K562 (cell line): ENCODE results near the gene CHTOP.

ENCODE experiments used
- ARID1B ChIP-seq: fragments of 450-650 bp; IDR thresholded peaks from 2 replicates; pipeline ENCODE4 v1.6.1; 2016; ENCODE audit warnings: antibody characterized with exemption, mild to moderate bottlenecking, inconsistent platforms
- CEBPB ChIP-seq: fragments of 450-650 bp; IDR thresholded peaks from 2 replicates; pipeline ENCODE4 v1.6.1; 2016; ENCODE audit warnings: missing genetic modification characterization, missing compliant biosample characterization
- EP300 ChIP-seq: IDR thresholded peaks from 2 replicates; pipeline ENCODE4 v1.6.1; 2012; ENCODE audit warnings: low read length, improper control_type of control experiment
- GTF2A2 ChIP-seq: IDR thresholded peaks from 2 replicates; pipeline ENCODE4 v1.6.1; 2016; ENCODE audit warnings: mild to moderate bottlenecking, missing genetic modification characterization, missing compliant biosample characterization
- HDAC6 ChIP-seq: IDR thresholded peaks from 2 replicates; pipeline ENCODE4 v1.6.1; 2012; ENCODE audit warnings: low read depth, mild to moderate bottlenecking, control low read depth, inconsistent platforms, low read length, moderate library complexity
- HNRNPL ChIP-seq: fragments of 200-400 bp; formaldehyde crosslinking; IDR thresholded peaks from 2 replicates; pipeline ENCODE4 v1.6.1; 2017; ENCODE audit warnings: low read depth, mild to moderate bottlenecking, low read length
- PHTF2 ChIP-seq: fragments of 250-450 bp; sonication (Bioruptor Pico); IDR thresholded peaks from 2 replicates; pipeline ENCODE4 v1.5.0; 2021; ENCODE audit warnings: mild to moderate bottlenecking
- RFX1 ChIP-seq: fragments of 450-650 bp; IDR thresholded peaks from 2 replicates; pipeline ENCODE4 v1.6.1; 2016; ENCODE audit warnings: mild to moderate bottlenecking, moderate library complexity
- TF ChIP-seq, protein P1 (sequence below): sonication (generic); formaldehyde crosslinking; IDR thresholded peaks from 2 replicates; pipeline ENCODE4 v1.8.1; 2023; ENCODE audit warnings: mild to moderate bottlenecking, missing genetic modification reagents, moderate library complexity
- TF ChIP-seq, protein P2 (sequence below), 3 experiments: IDR thresholded peaks in 2 of 3; conservative IDR thresholded peaks in 1 of 3; 2 replicates each; pipeline ENCODE4 v1.5.1; 2011 to 2012; ENCODE audit warnings: low read length in 3 of 3, mild to moderate bottlenecking in 3 of 3, control low read depth in 2 of 3, improper control_type of control experiment in 1 of 3, inconsistent platforms in 1 of 3, low read depth in 1 of 3, mixed read lengths in 1 of 3, moderate library complexity in 1 of 3; ENCODE audit not compliant: insufficient read depth in 2 of 3

DNA sequence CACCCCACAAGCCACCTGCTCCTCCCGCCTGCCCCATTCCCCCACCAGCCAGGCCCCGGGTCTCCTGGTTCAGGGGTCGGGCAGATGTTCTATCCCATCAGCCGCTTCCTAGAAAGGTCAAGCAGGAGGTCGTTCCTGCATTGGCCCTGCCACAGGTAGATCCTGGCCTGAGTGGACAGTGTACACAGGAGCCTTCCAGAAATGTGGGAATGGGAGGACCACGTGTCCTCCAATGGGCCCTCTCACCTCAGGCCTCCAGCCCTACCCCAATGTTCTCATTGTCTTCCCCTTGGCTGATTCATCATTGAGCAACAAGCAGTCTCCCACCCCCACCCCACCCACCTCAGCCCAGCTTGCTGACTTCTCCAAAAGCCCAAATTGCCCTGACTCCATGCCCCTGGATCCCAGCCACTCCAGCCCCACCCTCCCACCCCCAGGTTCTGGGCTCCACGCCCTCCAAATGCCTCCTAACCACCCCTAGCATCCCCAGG lies 23.0 kb upstream of the CHTOP start:
- TF ChIP-seq EP300 (no peak), RFX1 (no peak), HDAC6 (no peak), ARID1B (no peak), GTF2A2 (tag) (no peak), HNRNPL (no peak), PHTF2 (no peak), CEBPB (tag) (no peak)
- TF ChIP-seq, protein P1, sequence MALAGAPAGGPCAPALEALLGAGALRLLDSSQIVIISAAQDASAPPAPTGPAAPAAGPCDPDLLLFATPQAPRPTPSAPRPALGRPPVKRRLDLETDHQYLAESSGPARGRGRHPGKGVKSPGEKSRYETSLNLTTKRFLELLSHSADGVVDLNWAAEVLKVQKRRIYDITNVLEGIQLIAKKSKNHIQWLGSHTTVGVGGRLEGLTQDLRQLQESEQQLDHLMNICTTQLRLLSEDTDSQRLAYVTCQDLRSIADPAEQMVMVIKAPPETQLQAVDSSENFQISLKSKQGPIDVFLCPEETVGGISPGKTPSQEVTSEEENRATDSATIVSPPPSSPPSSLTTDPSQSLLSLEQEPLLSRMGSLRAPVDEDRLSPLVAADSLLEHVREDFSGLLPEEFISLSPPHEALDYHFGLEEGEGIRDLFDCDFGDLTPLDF: no peak
- TF ChIP-seq, protein P2, sequence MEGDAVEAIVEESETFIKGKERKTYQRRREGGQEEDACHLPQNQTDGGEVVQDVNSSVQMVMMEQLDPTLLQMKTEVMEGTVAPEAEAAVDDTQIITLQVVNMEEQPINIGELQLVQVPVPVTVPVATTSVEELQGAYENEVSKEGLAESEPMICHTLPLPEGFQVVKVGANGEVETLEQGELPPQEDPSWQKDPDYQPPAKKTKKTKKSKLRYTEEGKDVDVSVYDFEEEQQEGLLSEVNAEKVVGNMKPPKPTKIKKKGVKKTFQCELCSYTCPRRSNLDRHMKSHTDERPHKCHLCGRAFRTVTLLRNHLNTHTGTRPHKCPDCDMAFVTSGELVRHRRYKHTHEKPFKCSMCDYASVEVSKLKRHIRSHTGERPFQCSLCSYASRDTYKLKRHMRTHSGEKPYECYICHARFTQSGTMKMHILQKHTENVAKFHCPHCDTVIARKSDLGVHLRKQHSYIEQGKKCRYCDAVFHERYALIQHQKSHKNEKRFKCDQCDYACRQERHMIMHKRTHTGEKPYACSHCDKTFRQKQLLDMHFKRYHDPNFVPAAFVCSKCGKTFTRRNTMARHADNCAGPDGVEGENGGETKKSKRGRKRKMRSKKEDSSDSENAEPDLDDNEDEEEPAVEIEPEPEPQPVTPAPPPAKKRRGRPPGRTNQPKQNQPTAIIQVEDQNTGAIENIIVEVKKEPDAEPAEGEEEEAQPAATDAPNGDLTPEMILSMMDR (IDR thresholded peaks at IDR 0.05 in 2 of 3, conservative IDR thresholded peaks at IDR 0.05 in 1 of 3; ENCODE audit: insufficient read depth in 2 of 3, low read depth in 1 of 3, low read length in 3 of 3): no peak
